Hematopoietic multipotent progenitor cell treated with erythropoietin and hydrocortisone succinate and interleukin-3 and kit ligand, for 15 days (in vitro differentiated cells): ENCODE results near the gene BNC2.

Experiments used
- DNase-seq: peaks from one replicate; pipeline ENCODE4 v3.0.0-alpha.2; 2015; ENCODE audit warnings: low spot score

Gene BNC2

DNA sequence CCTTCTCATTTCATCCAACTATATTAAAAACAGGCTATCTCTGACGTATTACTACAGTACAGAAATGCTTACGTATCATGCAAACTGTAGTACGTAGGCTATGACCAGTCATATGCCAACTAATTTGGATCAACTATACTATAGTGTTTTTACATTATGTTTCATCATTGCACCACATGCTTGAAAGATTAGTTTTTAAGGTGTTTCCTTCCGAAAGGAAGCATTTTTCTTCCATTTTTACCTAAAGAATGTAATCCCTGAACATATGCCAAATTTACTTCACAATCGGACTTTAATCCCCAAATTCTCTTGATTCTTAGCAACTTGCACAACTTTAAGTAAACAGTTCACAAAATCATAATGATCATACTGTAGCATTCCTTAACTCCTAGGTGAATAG is 153.9 kb downstream of the BNC2 start:
- DNase-seq: no peak

DNA sequence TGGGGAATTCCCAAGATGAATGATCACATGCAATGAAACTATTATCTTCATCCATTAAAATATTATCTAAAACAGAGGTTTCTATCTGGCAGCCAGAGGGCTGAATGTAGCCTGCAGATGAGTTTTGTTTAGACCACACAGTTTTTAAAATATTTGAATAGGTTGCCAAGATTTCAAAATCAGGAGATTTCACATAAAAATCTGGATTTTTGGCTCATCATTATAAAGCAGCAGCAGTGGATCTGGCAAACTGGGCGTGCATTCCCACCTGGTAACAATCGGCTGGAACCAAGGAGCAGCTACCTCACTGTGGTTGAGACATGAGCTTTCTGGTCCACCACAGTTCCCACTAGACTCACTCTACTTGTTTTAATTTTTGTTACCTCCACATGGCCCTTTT is 155.1 kb downstream of the BNC2 start:
- DNase-seq: no peak

DNA sequence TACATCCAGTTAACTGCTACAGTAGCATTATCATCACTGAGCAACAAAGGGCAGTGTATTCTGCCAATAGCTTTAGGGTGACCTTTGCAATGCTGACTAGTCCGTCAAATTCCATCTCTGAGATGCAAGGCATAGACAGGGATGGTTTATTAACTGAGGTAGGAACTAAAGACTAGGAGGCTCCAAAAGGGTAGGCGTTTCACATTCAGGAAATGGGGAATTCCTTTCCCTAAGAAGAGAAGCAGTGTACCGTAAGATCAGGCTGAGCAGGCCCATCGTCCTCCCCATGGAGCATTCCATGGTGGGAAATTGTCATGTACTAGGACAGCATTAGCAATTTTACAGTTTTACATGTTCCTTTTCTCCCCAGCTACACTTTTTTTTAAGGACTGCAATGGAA is 157.7 kb downstream of the BNC2 start:
- DNase-seq: no peak

DNA sequence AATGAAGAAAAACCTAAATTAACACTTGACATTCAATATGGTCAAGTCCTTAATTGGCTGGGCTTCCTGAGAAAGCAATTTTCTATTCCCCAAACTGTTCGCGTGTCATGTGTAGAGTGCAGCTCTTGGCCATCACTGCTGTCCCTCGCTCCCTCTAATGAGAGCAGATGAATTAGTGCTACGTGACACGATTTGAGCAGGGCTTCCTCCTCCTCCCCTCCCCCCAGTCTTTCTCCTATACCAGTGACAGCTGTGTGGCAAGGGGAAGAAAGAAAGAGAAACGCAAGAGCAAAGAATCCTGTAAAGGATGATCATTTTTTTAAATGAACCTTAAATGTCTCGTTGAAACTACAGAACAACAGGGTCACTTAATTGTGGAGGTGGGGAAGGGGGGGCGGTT is 159.6 kb downstream of the BNC2 start:
- DNase-seq: no peak

DNA sequence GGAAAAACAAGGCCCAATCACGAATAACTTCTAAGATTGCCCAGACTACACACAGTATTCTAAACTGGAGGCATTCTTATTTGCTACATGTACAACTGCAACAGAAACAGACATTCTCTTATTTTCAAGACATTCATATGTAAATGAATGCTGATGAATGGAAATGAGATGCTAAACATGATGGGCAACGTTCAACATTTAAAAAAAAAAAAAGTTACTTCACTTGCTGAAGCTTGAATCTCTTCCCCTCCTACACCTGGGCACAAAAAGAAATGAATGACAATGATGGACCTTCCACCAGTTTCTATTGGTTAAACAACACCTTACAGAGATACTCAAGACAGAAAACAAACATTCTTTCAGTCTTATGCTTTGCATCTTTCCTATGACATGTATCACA is 160.5 kb downstream of the BNC2 start:
- no peak for DNase-seq

DNA sequence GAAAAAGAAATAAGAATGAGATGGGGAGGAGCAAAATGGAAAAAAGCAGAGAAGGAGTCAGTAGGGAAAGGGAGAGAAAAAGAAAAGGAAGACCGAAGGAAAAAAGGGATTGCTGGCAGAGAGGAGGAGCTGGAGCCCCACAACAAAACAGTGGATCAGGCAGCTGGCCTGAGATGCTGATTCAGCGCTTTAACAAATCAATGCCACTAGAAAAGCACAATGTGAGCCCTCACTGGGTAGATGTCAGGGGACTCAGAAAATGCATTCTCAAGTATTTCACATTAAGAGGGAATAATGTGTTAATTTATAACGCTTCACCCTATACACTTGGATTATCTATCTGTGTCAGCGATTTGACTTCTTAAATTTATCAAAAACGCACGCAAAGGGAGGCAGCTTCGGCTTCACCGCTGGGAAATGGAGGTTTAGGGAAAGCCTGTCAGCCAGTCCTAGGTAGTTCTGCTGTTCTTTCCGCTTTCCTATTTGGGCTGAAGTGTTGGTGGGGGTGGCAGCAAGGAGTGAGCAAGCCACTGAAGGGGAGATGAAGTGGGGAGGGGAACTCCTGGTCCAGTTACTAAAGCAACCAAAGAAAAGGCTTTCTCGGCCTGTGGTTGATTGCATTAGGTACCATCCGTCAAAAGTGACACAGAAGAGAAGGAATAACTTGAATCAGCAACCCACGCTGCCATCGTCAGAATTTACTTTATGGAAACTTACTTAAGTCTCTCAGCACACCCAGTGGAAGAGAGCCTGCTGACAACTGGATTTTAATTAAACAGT is 161.6 kb downstream of the BNC2 start:
- no peak for DNase-seq

DNA sequence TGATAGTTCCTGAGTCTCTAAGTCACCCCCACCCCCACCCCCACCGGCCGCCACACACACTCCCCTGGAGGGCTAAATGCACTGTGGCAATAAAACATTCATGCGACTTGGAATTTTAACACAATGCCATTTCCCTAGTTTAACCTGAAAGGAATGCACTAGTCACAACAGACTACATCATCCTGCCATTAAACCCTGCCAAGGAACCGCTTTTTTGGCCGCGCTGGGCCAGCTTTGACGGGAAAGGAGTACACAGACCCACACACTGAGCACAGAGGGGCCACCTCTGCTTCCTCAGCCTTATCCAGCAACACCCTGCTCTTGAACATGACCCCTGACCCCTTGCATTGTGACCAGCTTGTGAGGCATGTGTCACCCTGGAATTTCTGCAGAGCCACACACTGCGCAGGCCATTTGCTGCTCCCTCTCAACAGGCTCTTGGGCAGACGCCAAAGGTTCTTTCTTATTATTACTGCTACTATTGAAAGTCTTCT is 165.3 kb downstream of the BNC2 start:
- DNase-seq: no peak

DNA sequence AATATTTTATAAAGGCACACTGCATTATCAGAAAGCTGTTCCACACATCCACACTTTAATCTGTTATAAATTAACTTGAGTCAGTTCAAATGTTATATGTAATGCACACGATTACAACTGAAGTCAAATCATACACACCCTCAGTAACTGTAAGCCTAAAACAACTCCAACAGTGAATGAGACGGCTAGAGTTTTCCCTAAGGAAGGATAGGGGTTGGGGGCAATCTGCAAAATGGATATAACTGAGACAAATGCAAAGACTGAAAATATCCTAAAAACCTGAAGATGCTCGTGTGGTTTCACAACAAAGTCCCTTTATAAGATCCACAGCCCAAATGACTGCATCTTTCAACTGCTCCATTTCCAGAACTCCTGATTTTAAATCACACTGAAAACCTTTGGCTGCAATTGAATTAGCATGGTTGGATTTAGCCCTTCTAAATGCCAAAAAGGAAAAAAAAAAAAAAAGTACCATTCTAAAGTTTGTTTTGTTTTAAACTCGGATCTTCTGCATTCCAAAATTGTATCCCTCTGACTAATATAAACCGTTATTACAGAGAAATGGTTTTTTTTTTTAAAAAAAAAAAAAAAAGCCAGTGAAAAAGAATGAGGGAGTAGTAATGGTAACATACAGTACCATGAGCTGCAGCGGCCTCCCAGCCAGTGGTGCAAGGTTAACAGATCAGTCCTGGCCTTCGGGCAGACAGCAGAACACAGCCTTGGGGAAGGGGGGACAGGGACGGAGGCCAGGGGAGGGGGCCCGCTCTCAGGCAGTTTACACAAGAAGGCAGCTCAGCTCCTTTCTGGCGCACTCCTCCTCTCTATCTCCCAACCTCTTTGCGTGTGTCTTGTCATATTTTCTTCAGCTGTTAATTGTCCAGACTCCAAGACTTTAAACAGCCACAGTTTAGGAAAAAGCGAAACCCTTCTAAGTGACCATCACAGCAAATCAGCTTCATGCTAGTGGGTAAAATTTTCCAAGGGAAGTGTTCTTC is 166.1 kb downstream of the BNC2 start:
- no peak for DNase-seq

DNA sequence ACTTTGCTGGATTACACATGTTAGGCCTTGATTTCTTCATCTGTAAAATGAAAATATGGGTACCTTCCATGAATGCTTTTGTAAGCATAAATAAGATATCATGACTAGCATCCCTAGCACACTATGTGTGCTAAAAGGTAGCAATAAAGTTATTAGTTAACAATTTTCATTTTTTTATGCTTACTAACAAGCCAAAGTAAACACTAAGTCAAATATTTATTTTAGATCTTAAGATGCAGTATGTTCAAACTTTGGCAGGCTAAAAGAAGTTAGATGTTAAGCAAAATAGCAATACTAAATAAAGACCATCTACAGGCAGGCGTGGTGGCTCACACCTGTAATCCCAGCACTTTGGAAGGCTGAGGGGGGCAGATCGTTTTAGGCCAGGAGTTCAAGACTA is 169.1 kb downstream of the BNC2 start:
- DNase-seq: no peak

DNA sequence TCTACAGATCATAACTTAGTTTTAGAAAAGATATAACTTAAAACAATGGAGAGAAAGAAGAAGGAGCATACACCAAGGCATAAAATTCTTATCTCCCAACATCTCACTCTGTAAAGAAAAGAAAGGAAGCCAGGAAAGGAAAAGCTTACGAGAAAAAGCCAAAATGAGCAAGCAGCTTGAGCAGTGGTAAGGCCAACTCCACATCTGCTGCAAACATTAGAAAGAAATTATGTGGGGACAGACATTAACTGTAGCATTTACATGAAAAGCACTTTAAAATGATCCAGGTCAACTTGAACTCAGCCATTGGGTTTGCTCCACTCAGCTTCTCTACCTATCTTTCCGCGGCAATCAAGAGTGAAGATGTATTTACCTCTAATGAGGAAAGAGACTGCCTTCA is 176.9 kb downstream of the BNC2 start:
- no peak for DNase-seq

DNA sequence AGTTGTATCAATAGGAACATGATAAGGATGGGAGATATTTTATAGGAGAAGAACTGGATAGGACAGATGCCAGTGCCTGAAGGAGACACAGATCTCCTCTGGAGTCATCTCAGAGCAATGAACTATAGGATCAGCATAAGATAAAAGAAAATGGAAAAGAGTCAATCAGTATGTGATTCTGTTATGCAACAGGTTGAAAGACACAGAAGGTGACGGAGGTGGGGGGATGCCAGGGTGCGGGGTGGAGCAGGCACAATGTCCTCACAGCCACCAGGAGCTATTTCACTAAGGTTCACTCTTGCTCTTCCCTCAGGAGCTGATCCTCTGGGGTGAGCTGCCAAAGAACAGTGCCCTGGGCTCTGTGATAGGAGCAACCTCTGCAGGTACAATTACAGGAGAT is 179.8 kb downstream of the BNC2 start:
- DNase-seq: no peak

DNA sequence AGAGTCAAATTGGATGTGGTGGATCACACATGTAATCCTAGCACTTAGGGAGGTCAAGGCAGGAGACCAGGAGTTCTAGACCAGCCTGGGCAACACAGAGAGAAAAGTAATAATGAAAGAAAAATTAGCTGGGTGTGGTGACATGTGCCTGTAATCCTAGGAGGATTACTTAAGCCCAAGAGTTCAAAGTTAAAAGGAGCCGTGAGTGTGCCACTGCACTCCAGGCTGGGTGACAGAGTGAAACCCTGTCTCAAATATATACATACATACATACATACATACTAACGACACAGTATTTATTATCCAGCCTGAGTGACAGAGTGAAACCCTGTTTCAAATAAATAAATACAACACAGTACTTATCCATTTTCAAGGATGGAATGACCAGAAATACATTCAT is 180.3 kb downstream of the BNC2 start:
- no peak for DNase-seq

DNA sequence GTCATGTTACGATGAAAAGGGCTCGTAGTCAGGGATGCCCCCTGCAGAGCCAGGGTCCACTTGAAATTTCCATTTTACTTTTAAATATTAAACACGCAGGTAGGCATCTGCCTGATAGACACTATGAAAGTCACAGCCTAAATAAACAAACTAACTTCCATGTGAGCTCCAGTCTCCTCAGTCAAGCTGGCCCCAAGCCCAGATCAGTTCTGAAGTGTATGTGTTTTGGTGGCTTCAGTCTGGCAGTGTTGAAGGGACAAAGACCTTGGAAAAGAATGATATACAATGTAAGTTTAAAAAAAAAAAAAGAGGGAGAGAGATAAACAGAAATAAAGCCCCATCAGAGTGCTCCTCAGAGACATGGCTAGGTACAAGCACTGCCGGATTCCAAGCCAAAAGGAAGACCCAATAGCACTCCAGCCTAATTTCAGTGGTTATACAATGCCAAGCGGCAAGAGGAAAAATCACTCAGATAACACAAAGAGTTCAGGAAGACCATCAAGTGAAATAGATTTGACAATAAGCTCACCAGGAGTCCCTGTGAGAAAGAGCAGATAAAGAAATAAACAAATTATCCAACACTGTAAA is 181.0 kb downstream of the BNC2 start:
- DNase-seq: no peak

DNA sequence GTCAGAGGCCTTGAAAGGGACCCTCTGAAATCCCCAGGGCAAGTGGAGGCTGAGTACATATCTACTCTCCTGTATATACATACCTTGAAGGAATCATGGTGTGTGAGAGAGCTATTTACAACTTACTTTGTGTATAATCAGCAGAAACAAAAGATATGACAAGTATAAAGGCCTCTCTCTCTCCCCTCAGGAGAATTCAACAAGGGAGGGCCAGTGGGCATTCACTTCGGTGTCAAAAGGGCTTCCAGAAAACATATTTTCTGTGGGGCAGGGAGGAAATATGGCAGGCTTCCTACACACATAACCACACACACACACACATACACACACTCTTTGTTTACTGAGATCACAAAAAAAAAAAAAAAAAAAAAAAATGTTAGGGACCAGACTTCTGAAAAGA is 181.7 kb downstream of the BNC2 start:
- no peak for DNase-seq

DNA sequence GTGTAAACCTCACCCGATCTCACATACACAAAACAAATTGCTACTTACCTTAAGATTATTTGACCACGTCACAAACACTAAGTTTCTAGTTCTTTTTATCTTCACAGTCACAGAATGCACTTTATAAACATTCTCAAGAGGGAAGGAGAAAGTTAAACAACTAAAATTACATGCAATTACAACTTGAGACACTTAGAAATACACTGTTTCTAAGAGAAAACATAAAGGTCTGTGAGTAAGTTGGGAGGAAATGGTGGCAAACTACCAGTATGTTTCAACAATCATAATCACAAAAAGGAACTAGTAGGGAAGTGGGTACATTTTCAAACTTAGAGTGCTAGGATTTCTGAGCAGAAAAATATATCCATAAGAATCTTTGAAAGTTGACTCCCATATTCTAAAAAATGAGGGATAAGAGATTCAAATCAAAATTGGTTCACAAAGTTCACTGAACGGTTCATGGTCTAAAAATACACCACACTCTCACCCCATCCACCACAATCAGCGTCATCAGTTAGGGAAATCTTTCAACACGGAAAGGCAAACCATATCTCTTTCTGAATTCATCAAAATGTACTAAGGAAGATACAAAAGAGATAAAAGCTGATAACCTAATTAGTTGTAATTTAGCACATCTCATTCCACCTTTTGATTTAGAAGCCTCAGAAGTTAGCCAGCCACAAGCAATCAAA is 182.6 kb downstream of the BNC2 start:
- DNase-seq: no peak

DNA sequence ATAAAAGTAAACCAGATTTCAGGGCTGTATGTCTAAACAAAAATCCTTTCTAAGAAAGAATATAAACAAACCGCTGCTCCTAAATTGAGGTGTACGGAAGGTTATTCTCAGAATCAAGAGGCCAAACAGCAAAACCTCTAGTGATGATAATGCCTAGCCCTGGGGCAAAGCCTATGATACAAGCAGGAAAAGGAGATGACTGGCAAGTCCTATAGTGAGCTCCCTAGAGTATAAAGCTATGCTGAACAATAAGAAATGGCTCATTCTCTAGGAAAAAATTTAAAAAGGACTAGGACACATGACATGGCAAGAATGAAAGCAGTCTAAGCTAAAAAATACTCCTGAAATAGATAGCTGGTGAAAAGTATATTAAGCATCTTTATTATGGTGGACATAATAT is 187.1 kb downstream of the BNC2 start:
- no peak for DNase-seq

DNA sequence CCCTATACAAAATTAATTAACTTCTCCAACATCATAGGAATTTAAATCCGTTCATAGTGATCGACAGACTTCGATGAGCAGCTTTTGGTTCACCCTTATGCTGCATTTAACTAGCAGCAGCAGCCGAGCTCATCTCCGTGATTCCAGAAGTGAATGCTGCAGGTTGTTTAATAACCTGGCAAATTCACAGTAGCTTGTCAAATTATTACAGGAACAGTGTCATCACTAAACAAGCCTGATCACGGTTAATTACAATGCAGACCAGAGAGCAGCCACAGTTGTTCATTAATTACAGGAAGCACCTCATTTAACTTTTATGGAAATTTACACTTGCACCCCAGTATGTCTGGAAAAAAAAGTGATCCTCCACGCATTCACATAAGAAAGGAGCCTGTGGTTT is 188.2 kb downstream of the BNC2 start:
- DNase-seq: no peak

DNA sequence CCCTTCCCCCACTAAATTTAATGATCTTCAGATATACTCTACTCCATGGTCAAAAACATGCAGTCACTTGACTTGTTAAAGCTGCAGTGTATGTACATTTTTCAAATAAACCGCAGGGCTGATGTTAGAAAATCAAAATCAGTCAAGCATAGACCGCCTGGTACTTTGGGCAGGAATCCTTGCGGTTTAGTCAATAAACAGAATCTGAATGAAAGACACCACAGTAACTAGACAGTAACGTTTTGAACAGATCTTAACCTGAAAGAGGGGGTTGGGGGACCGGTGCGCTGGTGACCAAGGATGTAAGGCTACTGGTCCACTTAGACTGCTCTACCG is 188.8 kb downstream of the BNC2 start:
- no peak for DNase-seq

DNA sequence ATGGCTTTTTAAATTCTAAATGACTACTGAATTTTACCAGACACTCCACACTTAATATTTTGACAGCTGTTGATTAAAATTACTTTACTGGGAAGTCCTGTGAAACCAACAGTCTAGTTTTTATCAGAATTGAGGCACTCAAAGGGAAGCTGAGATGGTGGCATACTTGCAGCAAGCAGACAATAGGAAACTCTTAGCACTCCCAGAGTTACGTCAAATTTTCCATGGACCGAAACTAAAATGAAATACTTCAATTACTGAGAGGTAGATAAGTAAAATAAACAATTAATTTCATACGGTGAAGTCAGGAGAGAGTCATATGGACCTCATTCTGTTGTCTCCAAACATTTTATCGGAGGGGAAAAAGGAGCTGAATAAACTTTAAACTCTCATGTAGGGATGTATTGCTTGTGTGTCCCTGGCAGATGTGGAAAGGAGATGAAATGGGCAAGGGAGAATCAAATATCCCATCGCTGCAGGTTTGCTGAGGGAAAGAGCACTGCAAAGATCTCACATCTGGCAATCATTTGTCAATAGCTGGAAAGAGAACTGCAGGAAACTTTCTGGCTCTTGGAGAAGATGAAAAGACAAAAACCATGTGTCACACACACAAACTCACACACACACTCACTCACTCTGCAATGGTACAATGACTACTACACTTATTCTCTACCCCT is 189.4 kb downstream of the BNC2 start:
- DNase-seq: no peak

DNA sequence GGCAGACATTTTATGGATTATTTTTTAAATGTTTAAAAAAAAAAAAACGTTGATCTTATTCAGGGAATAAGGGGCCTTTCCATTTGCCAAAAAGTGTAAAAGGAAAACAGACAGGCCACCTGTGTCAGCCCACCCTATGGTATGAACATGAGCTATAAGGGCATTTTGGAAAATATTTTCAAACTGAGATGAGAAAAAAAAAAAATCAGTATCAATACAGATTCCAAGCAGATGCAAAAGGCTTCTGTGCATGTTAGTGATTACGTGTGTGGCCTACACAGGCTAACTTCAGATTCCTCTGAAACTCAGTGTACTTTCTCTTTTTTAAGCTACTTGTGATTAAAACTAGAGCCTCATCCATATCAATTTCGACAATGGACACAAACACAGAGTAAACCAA is 189.9 kb downstream of the BNC2 start:
- DNase-seq: no peak

DNA sequence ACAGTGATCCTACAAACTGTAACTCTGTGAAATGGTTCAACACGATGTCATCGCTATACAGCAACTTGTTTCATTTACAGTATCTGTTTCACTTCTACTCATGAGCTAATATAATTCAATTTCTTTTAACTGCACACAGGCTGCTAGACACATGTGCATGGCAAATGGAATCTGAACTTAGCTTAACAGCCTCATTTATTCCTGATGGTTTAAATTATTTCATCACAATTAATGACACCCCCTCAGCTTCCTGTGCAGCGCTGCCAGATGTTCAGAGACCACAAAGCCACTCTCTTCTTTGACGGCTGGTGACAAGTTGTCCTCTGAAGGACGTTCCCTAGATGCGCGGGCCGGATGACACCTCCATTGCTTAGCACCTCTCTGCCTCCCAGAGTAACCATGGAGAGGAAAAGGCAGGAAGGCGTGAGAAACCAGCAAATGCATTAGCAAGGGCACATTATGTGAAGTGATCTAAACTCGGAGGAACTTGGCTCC is 191.1 kb downstream of the BNC2 start:
- DNase-seq: no peak

DNA sequence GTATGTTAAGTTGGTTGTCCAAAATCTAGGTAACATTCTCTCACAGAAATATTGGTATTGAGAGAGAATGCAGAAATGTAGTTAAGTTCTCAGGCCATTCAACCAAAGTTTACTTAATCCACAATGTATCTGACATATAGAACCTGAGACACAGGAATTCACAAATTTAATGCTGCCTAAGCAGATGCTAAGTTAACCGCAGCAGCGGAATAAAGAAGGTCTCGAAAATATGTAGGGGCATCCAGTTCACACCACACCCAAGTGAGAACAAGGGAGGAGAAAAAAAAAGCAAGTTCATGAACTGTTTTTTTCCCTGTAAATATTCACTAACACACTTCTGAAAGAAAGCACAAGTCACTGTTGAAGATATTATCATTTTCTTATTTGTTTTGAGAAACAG is 194.0 kb downstream of the BNC2 start:
- DNase-seq: no peak
